HG03439 (cell line): ENCODE results near the gene ZSCAN20.
"Not testable (repeated sequence)": the region's sequence is repeated elsewhere in the genome, so short reads cannot be mapped to it uniquely, and the experiment has no call there.

Experiments
- ATAC-seq: cut with Tn5 transposase; IDR thresholded peaks from one replicate; pipeline ENCODE4 v1.9.1; 2021; ENCODE audit warnings: mild to moderate bottlenecking, moderate library complexity; ENCODE audit not compliant: unreplicated experiment

Gene ZSCAN20

GRCh38 chr1:33473900-33474299 is 1.5 kb downstream of the ZSCAN20 start:
- ATAC-seq: no peak

GRCh38 chr1:33477451-33477850 is 5.0 kb downstream of the ZSCAN20 start:
- no peak for ATAC-seq

DNA sequence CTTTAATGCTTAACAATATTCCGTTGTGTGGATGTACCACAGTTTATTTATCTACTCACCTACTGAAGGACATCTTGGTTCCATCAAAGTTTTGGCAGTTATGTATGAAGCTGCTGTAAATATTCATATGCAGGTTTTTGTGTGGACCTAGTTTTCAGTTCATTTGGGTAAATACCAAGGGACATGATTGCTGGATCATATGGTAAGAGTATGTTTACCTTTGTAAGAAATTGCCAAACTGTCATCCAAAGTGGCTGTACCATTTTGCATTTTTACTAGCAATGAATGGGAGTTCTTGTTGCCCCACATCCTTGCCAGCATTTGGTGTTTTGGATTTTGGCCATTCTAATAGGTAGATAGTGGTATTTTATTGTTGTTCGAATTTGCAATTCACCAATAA is 10.0 kb downstream of the ZSCAN20 start:
- no peak for ATAC-seq

DNA sequence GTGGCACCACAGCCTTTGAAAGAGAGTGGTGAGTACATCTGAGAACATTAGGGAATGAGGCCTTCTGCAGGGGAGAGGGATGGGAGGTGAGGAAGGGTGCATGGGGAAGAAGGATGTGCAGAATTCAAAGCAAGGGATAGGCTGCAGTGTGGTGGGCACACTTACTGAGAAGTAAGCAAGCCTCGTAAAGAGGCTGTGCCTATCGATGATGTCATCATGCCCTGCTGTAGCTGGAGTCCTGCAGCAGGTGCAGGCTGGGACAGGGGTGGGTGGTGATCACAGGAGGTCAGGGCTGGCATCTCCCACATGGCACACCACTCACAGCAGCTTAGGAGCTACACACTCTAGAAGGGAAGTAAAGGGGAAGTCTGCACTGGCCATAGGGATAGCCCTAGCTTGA is 16.2 kb downstream of the ZSCAN20 start:
- ATAC-seq: no peak

DNA sequence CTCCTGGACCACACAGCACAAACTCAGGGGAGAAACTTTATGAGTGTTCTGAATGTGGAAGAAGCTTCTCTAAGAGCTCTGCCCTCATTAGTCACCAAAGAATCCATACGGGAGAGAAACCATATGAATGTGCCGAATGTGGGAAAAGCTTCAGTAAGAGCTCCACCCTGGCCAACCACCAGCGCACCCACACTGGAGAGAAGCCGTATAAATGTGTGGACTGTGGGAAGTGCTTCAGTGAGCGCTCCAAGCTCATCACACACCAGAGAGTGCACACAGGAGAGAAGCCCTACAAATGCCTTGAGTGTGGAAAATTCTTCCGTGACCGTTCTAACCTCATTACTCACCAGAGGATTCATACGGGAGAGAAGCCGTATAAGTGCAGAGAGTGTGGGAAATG is 22.5 kb downstream of the ZSCAN20 start:
- no peak for ATAC-seq

- ATAC-seq: no peak
Measured at GRCh38 chr1:33497410-33497809, 25.0 kb downstream of the ZSCAN20 start.

GRCh38 chr1:33500547-33500946 is 28.1 kb downstream of the ZSCAN20 start:
- ATAC-seq: no peak

- no peak for ATAC-seq
Measured at GRCh38 chr1:33501309-33501708, 28.9 kb downstream of the ZSCAN20 start.

GRCh38 chr1:33501774-33502173 is 29.3 kb downstream of the ZSCAN20 start:
- no peak for ATAC-seq

DNA sequence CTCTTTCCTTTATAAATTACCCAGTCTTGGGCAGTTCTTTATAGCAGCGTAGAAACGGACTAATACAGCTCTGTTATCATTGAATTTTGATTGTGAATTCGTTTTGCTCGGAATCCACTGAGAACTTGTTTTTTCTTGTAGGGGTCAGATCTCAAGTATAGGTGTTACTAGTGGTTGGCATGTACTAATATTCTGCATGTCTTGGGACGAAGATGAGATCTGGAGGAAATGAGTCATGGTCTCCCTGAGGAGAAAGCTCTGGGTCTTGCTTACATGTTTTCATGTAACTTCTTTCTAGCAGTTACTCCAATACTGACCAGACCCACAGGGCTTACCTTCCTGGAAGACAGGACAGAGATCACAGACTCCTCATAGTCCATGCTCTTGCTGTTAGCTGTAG is 30.3 kb downstream of the ZSCAN20 start:
- ATAC-seq: no peak

GRCh38 chr1:33503506-33503905 is 31.1 kb downstream of the ZSCAN20 start:
- no peak for ATAC-seq

- ATAC-seq: no peak
Measured at GRCh38 chr1:33507661-33508060, 35.2 kb downstream of the ZSCAN20 start.

DNA sequence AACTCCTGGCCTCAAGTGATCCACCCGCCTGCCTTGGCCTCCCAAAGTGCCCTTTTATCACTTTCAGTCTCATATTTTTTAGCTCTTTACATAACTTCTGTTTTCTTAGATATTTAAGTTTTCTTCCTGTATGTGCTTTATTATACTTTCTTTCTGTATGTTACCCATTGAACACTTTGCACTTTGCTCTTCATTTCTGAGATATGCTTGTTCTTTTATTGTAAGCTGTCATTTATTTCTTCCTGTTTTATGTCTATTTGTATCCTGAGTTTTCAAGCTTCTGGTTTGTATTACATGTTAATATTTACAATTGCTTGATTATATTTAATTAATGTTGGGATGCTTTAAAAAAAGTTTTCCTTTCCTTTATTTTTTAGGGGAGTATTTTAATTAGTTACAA is 35.7 kb downstream of the ZSCAN20 start:
- ATAC-seq: no peak

- not testable (repeated sequence) for ATAC-seq
Measured at GRCh38 chr1:33509276-33509675, 36.8 kb downstream of the ZSCAN20 start.

GRCh38 chr1:33512226-33513011 is 40.0 kb downstream of the ZSCAN20 start:
- ATAC-seq: no peak

- no peak for ATAC-seq
Measured at GRCh38 chr1:33515112-33515511, 42.7 kb downstream of the ZSCAN20 start.

- no peak for ATAC-seq
Measured at GRCh38 chr1:33515607-33516006, 43.2 kb downstream of the ZSCAN20 start.

DNA sequence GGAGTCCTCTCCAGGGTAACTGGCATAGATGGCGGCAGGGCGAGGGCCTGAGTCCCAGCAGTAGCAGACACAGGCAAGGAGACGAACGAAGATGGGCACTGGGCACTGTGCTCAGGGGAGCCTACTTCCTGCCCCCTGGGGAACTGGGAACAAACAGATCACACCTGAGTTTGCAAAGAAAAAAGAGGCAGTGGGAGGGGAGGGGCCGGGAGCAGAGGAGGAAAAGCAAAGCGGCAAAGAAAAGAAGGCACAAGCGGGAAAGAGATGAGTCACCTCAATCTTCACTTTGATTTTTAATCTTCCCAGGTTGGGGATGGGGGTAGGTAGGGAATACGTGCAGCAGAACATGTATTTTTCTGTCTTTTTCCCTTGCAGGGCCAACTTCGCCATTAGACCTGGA is 44.0 kb downstream of the ZSCAN20 start:
- no peak for ATAC-seq

DNA sequence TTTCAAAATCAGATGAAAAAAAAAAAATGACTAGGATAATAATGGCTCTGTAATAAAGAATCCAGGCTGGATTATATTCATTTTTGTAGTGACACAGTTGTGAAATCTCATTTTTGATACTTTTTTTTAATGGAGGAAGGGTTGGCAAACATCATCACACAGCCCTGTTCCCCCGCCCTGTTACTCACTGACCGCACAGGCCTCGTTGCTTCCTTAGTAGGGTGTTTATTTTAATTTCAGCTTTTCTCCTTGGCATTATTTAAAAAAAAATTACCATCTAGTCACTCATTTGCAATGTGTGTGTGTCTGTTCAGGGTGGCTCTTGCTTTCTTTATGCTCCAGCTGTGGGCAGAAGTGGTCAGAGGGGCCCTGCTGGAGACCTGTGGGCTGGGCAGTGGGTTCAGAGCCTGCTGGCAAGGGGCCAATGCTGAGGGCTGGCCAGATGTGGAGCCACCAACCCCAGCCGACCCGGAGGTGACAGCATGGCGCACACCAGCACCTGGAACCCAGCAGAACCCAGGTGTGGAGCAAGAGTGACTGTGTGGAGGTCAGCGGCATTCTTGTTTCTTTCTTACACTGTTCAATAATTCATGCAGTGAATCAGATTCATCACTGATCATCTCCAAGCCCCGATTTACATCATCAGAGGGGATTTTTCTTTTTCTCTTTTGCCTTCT is 44.6 kb downstream of the ZSCAN20 start:
- no peak for ATAC-seq

GRCh38 chr1:33517596-33518250 is 45.3 kb downstream of the ZSCAN20 start:
- ATAC-seq: no peak

DNA sequence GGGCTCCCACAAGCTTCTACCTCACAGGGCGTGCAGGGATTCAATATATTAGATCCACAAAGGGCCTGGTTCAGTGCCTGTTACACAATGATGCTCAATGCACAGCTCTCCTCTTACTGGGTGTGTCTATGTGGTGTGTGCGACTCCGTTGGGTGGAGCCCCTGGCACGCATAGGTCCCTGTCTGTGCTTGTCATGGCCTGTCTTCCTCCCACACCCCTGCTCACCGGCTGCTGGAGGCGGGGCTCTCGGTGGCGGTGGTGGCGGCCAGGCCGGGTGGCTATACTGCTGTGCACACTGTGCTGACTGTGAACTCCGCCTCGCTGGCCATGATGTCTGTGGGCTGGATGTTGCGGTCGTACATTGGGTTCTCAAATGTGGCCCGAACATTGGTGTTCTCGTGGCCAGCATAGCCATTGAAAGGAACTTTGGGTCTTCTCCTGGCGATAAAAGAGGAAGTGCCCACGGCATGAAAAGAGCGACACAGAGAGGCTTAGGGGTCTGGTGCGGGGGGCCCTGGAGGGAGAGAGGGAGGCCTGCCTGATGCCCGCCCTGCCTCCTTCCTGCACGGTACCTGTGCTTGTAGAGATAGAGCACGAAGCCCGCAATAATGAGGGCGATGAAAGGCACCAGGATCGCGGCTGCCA is 46.9 kb downstream of the ZSCAN20 start:
- ATAC-seq: no peak

DNA sequence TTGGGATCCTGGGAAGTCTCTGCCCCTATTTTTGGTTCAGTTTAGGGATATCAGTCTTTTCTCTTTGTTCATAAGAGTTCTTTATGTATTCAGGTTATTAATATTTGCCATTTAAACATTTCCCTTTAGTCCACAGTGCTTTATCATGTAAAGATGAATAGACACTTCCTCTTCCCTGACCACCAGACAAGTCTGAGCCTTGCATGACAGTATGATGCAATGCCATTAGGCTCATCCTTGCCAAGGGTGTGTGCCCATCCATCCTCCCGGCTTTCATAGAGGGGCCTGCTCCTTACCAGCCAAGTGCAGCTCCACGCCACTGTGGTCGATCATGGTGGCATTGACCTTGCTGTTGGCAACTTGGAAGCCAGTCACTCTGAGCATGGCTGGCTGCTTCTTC is 52.1 kb downstream of the ZSCAN20 start:
- no peak for ATAC-seq
